Calu3 (cell line): ENCODE data around the gene PSKH1. TPM values are rescaled to one million over a fixed set of nuclear protein-coding genes. Genes with fewer than 3 reads are reported as not detected.

Experiments
- BruUV-seq: library from RNA; stranded (reverse); fragments of 400-500 nt; replicated peaks from 2 replicates; lab custom pipeline; 2021; lab: Mats Ljungman, UMichigan
- CTCF ChIA-PET: fragments of 300-600 bp; sonication (Branson Sonifier 250); formaldehyde crosslinking; loops from one replicate; lab custom pipeline; 2022; ENCODE audit warnings: antibody characterized with exemption; lab: Charles Lee
- DNase-seq: peaks from one replicate; pipeline ENCODE4 v3.0.0; 2022
- H3K27ac Mint-ChIP-seq: one replicate; pipeline ENCODE4 v1.8.0; 2022; ENCODE audit warnings: mixed read lengths; ENCODE audit not compliant: unreplicated experiment
- H3K27me3 Mint-ChIP-seq: one replicate; pipeline ENCODE4 v1.8.0; 2022; ENCODE audit warnings: mixed read lengths; ENCODE audit not compliant: unreplicated experiment
- H3K36me3 Mint-ChIP-seq: one replicate; pipeline ENCODE4 v1.8.0; 2022; ENCODE audit warnings: mild to moderate bottlenecking, moderate library complexity, mixed read lengths; ENCODE audit not compliant: insufficient read depth, unreplicated experiment
- H3K4me1 Mint-ChIP-seq: one replicate; pipeline ENCODE4 v1.8.0; 2022; ENCODE audit warnings: mild to moderate bottlenecking, low read depth, mixed read lengths; ENCODE audit not compliant: unreplicated experiment
- H3K4me3 Mint-ChIP-seq: one replicate; pipeline ENCODE4 v1.8.0; 2022; ENCODE audit warnings: mild to moderate bottlenecking, low read depth, moderate library complexity, mixed read lengths; ENCODE audit not compliant: unreplicated experiment
- H3K9me3 Mint-ChIP-seq: one replicate; pipeline ENCODE4 v1.8.0; 2022; ENCODE audit warnings: low read depth, mixed read lengths; ENCODE audit not compliant: unreplicated experiment
- intact Hi-C: fragments of 100-400 bp; cut with micrococcal nuclease; formaldehyde crosslinking; loops from one replicate; pipeline ENCODE4 v1.10.0; 2022; ENCODE audit not compliant: unreplicated experiment
- total RNA-seq: library from RNA; stranded (reverse); gene quantifications from 2 replicates; pipeline ENCODE4 v1.2.3, GENCODE V29; 2022
- TF ChIP-seq, protein P1 (sequence below): fragments of 200-600 bp; IDR thresholded peaks from one replicate; pipeline ENCODE4 v1.8.0; 2022; ENCODE audit warnings: antibody characterized with exemption; ENCODE audit not compliant: unreplicated experiment

PSKH1 gene
- total RNA-seq, 1 experiment from 2014 or later, result 41.7 TPM

DNA sequence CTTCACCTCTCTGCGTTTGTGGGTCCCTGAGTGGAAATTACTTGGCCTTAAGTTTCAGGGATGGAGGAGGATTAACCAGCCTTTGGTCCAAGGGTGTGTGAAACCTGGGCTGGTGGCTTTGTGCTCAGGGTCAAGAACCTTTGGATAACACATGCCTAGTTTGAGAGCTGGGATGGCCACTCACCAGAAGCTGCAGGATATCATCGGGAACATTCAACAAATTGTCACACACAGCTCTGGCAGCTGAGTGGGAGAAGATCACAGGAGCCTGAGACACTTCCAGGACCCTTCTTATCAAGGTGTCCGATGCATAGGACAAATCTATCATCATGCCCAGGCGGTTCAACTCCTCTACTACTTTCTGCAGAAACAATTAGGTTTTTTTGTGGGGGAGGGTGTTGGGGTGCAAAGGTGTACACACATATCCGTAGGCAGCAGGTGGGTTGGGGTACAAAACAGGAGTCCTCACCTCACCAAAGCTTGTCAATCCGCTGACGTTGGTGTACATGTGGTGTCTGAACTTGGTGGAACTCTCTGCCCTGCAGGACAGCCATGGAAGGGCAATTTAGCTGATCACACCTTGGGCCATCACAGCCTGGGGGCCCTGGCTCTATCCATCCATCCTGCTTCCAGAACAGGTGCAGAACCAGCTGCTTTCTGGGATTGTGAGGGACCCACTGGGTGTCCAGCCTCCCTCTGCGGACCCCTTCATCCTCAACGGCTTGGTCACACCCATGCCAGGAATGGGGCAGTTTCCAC is 84.6 kb downstream of the PSKH1 start:
- H3K4me3 Mint-ChIP-seq, result no peak overlapping the region
- no peak for DNase-seq
- H3K36me3 Mint-ChIP-seq, result no peaks in the 10 kb centered on the region
- no peaks in the 10 kb centered on the region for H3K9me3 Mint-ChIP-seq
- H3K27me3 Mint-ChIP-seq, result peaks cover 34% of the 10 kb centered on the region
- CTCF ChIA-PET, result no interaction called here
- intact Hi-C loops, result no loop called here
- no peaks in the 10 kb centered on the region for H3K4me1 Mint-ChIP-seq
- TF ChIP-seq, protein P1, sequence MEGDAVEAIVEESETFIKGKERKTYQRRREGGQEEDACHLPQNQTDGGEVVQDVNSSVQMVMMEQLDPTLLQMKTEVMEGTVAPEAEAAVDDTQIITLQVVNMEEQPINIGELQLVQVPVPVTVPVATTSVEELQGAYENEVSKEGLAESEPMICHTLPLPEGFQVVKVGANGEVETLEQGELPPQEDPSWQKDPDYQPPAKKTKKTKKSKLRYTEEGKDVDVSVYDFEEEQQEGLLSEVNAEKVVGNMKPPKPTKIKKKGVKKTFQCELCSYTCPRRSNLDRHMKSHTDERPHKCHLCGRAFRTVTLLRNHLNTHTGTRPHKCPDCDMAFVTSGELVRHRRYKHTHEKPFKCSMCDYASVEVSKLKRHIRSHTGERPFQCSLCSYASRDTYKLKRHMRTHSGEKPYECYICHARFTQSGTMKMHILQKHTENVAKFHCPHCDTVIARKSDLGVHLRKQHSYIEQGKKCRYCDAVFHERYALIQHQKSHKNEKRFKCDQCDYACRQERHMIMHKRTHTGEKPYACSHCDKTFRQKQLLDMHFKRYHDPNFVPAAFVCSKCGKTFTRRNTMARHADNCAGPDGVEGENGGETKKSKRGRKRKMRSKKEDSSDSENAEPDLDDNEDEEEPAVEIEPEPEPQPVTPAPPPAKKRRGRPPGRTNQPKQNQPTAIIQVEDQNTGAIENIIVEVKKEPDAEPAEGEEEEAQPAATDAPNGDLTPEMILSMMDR, result no peak
- no peak overlapping the region for H3K27ac Mint-ChIP-seq
- no TSS peak for BruUV-seq

Other genes with a start within 250 kb of the PSKH1 start
- 4.4 and 4.9 TPM in 2 replicates for gene CARMIL2, start 248.1 kb upstream of the PSKH1 start, total RNA-seq
- 44.0 and 49.9 TPM in 2 replicates for gene ACD, start 233.0 kb upstream of the PSKH1 start, total RNA-seq
- gene PARD6A, start 232.3 kb upstream of the PSKH1 start, total RNA-seq, result 9.5 and 12.3 TPM in 2 replicates
- 22.6 and 23.0 TPM in 2 replicates for gene ENKD1, start 226.5 kb upstream of the PSKH1 start, total RNA-seq
- 0.66 and 0.68 TPM in 2 replicates for gene C16orf86, start 226.4 kb upstream of the PSKH1 start, total RNA-seq
- gene GFOD2, start 173.9 kb upstream of the PSKH1 start, total RNA-seq, result 23.9 and 25.6 TPM in 2 replicates
- gene RANBP10, start 86.7 kb upstream of the PSKH1 start, total RNA-seq, result 25.5 and 28.2 TPM in 2 replicates
- gene TSNAXIP1, start 86.4 kb upstream of the PSKH1 start, total RNA-seq, result 1.0 and 1.3 TPM in 2 replicates
- 38.3 and 39.1 TPM in 2 replicates for gene THAP11, start 50.9 kb upstream of the PSKH1 start, total RNA-seq
- 210 and 224 TPM in 2 replicates for gene NUTF2, start 46.3 kb upstream of the PSKH1 start, total RNA-seq
- 46.8 and 54.3 TPM in 2 replicates for gene CENPT, start 45.6 kb upstream of the PSKH1 start, total RNA-seq
- 85.8 and 88.1 TPM in 2 replicates for gene EDC4, start 20.2 kb upstream of the PSKH1 start, total RNA-seq
- not detected in 2 replicates for gene NRN1L, start 8.4 kb upstream of the PSKH1 start, total RNA-seq
- gene CTRL, start 38.6 kb downstream of the PSKH1 start, total RNA-seq, result 2.6 and 3.4 TPM in 2 replicates
- 79.3 and 103 TPM in 2 replicates for gene PSMB10, start 43.6 kb downstream of the PSKH1 start, total RNA-seq
- 14.7 and 15.2 TPM in 2 replicates for gene LCAT, start 50.9 kb downstream of the PSKH1 start, total RNA-seq
- gene SLC12A4, start 75.4 kb downstream of the PSKH1 start, total RNA-seq, result 31.7 and 38.0 TPM in 2 replicates
- not detected in 2 replicates for gene DPEP3, start 87.2 kb downstream of the PSKH1 start, total RNA-seq
- not detected in 2 replicates for gene DPEP2, start 106.2 kb downstream of the PSKH1 start, total RNA-seq
- not detected in 2 replicates for gene DPEP2NB, start 122.7 kb downstream of the PSKH1 start, total RNA-seq
- gene DDX28, start 130.0 kb downstream of the PSKH1 start, total RNA-seq, result 16.8 and 21.5 TPM in 2 replicates
- gene DUS2, start 130.0 kb downstream of the PSKH1 start, total RNA-seq, result 31.7 and 33.5 TPM in 2 replicates
- 39.3 and 39.9 TPM in 2 replicates for gene NFATC3, start 192.1 kb downstream of the PSKH1 start, total RNA-seq